ENCODE data around the gene WDR1.

WDR1 gene

GRCh38 chr4:10124167-10124930 is 7.8 kb upstream of the WDR1 start:
- no peaks in the 10 kb centered on the region for H3K9me2 ChIP-seq (ENCODE audit: low read depth, low read length)
- no peaks in the 10 kb centered on the region for H4K20me1 ChIP-seq (ENCODE audit: insufficient read depth, low read length)
- no peak overlapping the region for H3K27ac ChIP-seq (ENCODE audit: low read depth, low read length, poor library complexity, severe bottlenecking)
- no peaks in the 10 kb centered on the region for H3K27me3 ChIP-seq (ENCODE audit: insufficient read depth, low read length)
- no peaks in the 10 kb centered on the region for H3K9me3 ChIP-seq (ENCODE audit: low read length)
- no peak overlapping the region for H3K4me2 ChIP-seq (ENCODE audit: low read length)
- no peak for TF ChIP-seq CTCF (IDR thresholded peaks at IDR 0.05; ENCODE audit: low read length)
- TF ChIP-seq EZH2 (IDR thresholded peaks at IDR 0.05; ENCODE audit: borderline replicate concordance, low read length): no peak
- H3K36me3 ChIP-seq (ENCODE audit: insufficient read depth, low read length): no peaks in the 10 kb centered on the region
- H3K79me2 ChIP-seq (ENCODE audit: insufficient read depth, low read length): no peaks in the 10 kb centered on the region
- no peak overlapping the region for H3K9ac ChIP-seq (ENCODE audit: low read length)
- H3K4me1 ChIP-seq (ENCODE audit: insufficient read depth, low read length, severe bottlenecking): no peaks in the 10 kb centered on the region
- no peaks in the 10 kb centered on the region for H3F3A ChIP-seq (ENCODE audit: insufficient read depth, low read length)
- H3K4me3 ChIP-seq (ENCODE audit: low read depth, low read length, poor library complexity, severe bottlenecking): no peak overlapping the region
- no peak overlapping the region for H2AFZ ChIP-seq (ENCODE audit: low read length)

GRCh38 chr4:10123227-10124101 is 6.9 kb upstream of the WDR1 start:
- no peak overlapping the region for H2AFZ ChIP-seq (ENCODE audit: low read length)
- H3K79me2 ChIP-seq (ENCODE audit: insufficient read depth, low read length): no peaks in the 10 kb centered on the region
- no peaks in the 10 kb centered on the region for H4K20me1 ChIP-seq (ENCODE audit: insufficient read depth, low read length)
- H3K4me2 ChIP-seq (ENCODE audit: low read length): no peak overlapping the region
- H3K4me3 ChIP-seq (ENCODE audit: low read depth, low read length, poor library complexity, severe bottlenecking): no peak overlapping the region
- no peaks in the 10 kb centered on the region for H3K36me3 ChIP-seq (ENCODE audit: insufficient read depth, low read length)
- no peaks in the 10 kb centered on the region for H3K9me3 ChIP-seq (ENCODE audit: low read length)
- H3K9me2 ChIP-seq (ENCODE audit: low read depth, low read length): no peaks in the 10 kb centered on the region
- H3K9ac ChIP-seq (ENCODE audit: low read length): no peak overlapping the region
- no peaks in the 10 kb centered on the region for H3F3A ChIP-seq (ENCODE audit: insufficient read depth, low read length)
- no peak for TF ChIP-seq EZH2 (IDR thresholded peaks at IDR 0.05; ENCODE audit: borderline replicate concordance, low read length)
- H3K27ac ChIP-seq (ENCODE audit: low read depth, low read length, poor library complexity, severe bottlenecking): no peak overlapping the region
- H3K4me1 ChIP-seq (ENCODE audit: insufficient read depth, low read length, severe bottlenecking): no peaks in the 10 kb centered on the region
- H3K27me3 ChIP-seq (ENCODE audit: insufficient read depth, low read length): no peaks in the 10 kb centered on the region

- Histone ChIP-seq H4K20me1 (ENCODE audit: insufficient read depth, low read length) (no peaks in the 10 kb centered on the region), H3K9me2 (ENCODE audit: low read depth, low read length) (no peaks in the 10 kb centered on the region), H3K4me3 (ENCODE audit: low read depth, low read length, poor library complexity, severe bottlenecking) (no peak overlapping the region), H3K27me3 (ENCODE audit: insufficient read depth, low read length) (no peaks in the 10 kb centered on the region), H3K4me1 (ENCODE audit: insufficient read depth, low read length, severe bottlenecking) (peaks cover 10% of the 10 kb centered on the region), H3K9me3 (ENCODE audit: low read length) (no peaks in the 10 kb centered on the region), H3F3A (ENCODE audit: insufficient read depth, low read length) (no peaks in the 10 kb centered on the region), H3K79me2 (ENCODE audit: insufficient read depth, low read length) (no peaks in the 10 kb centered on the region), H3K27ac (ENCODE audit: low read depth, low read length, poor library complexity, severe bottlenecking) (no peak overlapping the region), H3K4me2 (ENCODE audit: low read length) (no peak overlapping the region), H2AFZ (ENCODE audit: low read length) (no peak overlapping the region), H3K9ac (ENCODE audit: low read length) (no peak overlapping the region), H3K36me3 (ENCODE audit: insufficient read depth, low read length) (no peaks in the 10 kb centered on the region)
- TF ChIP-seq CTCF (IDR thresholded peaks at IDR 0.05; ENCODE audit: low read length) (no peak), EZH2 (IDR thresholded peaks at IDR 0.05; ENCODE audit: borderline replicate concordance, low read length) (no peak)
Measured at GRCh38 chr4:10122236-10122932, 5.8 kb upstream of the WDR1 start.

All from OCI-LY1 (cell line).